GM19395 (cell line): ENCODE measurements around the gene SBNO2.

Experiments
- ATAC-seq: cut with Tn5 transposase; IDR thresholded peaks from one replicate; pipeline ENCODE4 v1.9.1; 2021; ENCODE audit warnings: mild to moderate bottlenecking, moderate library complexity; ENCODE audit not compliant: unreplicated experiment

The SBNO2 gene

GRCh38 chr19:1169921-1170885 is 3.9 kb downstream of the SBNO2 start:
- no peak for ATAC-seq

GRCh38 chr19:1169411-1169791 is 4.7 kb downstream of the SBNO2 start:
- no peak for ATAC-seq

GRCh38 chr19:1168572-1169410 is 5.3 kb downstream of the SBNO2 start:
- ATAC-seq, result no peak

- ATAC-seq, result no peak
Observed at GRCh38 chr19:1167687-1168571, 6.1 kb downstream of the SBNO2 start.

GRCh38 chr19:1166872-1167573 is 7.0 kb downstream of the SBNO2 start:
- no peak for ATAC-seq

- ATAC-seq, result no peak
Observed at GRCh38 chr19:1164684-1165531, 9.2 kb downstream of the SBNO2 start.

GRCh38 chr19:1163934-1164683 is 10.0 kb downstream of the SBNO2 start:
- ATAC-seq, result no peak

GRCh38 chr19:1163283-1163933 is 10.7 kb downstream of the SBNO2 start:
- no peak for ATAC-seq

- no peak for ATAC-seq
Observed at GRCh38 chr19:1162404-1163282, 11.4 kb downstream of the SBNO2 start.

- no peak for ATAC-seq
Observed at GRCh38 chr19:1161716-1162115, 12.4 kb downstream of the SBNO2 start.

- no peak for ATAC-seq
Observed at GRCh38 chr19:1159864-1160595, 14.0 kb downstream of the SBNO2 start.

GRCh38 chr19:1158885-1159448 is 15.1 kb downstream of the SBNO2 start:
- no peak for ATAC-seq

- ATAC-seq, result no peak
Observed at GRCh38 chr19:1157931-1158884, 15.9 kb downstream of the SBNO2 start.

- no peak for ATAC-seq
Observed at GRCh38 chr19:1156830-1157615, 17.0 kb downstream of the SBNO2 start.
